Measurements from ENCODE around the gene NBAS. TPM values are rescaled to one million over a fixed set of nuclear protein-coding genes. Genes with fewer than 3 reads are reported as not detected.

Gene NBAS
- total RNA-seq, 3 donors from 2014 or later (not counting 1 experiment from before 2014, with no cell fraction given) = 27.8 to 34.7 (median 29.2) TPM

DNA sequence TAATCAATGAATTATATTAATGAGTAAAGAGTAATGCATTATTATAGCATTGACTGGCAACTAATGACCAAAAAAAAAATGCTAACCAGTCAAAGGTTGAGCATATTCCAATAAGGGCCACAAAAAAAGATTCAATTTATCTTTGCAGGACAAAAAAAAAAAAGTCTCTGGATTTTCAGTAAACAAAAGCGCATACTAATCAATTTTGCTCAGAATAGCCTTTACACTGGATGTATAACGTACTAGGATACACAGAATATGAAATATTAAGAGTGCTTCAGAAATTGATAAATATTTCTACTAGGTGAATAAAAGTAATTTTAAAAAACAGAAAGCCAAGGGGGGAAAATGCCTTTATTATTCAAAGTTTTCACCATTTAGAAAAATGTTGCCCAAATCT, 74.4 kb downstream of the NBAS start:
- WGBS (ENCODE audit: insufficient coverage) = no CpG with 5 or more reads among the region's 2 CpGs
- intact Hi-C loops (cut with micrococcal nuclease) = no loop called here
- DNase-seq (no peak), ATAC-seq (no peak)
- H3K9me3 ChIP-seq (ENCODE audit: control insufficient read depth, insufficient read depth, low read length) = no peaks in the 10 kb centered on the region
- H3K4me3 ChIP-seq (ENCODE audit: low read length) = no peak overlapping the region
- H3K27me3 ChIP-seq (ENCODE audit: control insufficient read depth, insufficient read depth, low read length) = no peaks in the 10 kb centered on the region
- H3K9me3 Mint-ChIP-seq = no peaks in the 10 kb centered on the region
- H3K36me3 Mint-ChIP-seq = peaks cover 28% of the 10 kb centered on the region
- TF ChIP-seq, protein P1, sequence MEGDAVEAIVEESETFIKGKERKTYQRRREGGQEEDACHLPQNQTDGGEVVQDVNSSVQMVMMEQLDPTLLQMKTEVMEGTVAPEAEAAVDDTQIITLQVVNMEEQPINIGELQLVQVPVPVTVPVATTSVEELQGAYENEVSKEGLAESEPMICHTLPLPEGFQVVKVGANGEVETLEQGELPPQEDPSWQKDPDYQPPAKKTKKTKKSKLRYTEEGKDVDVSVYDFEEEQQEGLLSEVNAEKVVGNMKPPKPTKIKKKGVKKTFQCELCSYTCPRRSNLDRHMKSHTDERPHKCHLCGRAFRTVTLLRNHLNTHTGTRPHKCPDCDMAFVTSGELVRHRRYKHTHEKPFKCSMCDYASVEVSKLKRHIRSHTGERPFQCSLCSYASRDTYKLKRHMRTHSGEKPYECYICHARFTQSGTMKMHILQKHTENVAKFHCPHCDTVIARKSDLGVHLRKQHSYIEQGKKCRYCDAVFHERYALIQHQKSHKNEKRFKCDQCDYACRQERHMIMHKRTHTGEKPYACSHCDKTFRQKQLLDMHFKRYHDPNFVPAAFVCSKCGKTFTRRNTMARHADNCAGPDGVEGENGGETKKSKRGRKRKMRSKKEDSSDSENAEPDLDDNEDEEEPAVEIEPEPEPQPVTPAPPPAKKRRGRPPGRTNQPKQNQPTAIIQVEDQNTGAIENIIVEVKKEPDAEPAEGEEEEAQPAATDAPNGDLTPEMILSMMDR (IDR thresholded peaks at IDR 0.05) = no peak
- H3K27ac Mint-ChIP-seq = no peak overlapping the region
- peaks cover 0 to 1% of the 10 kb centered on the region in 2 donors for H3K4me1 Mint-ChIP-seq
- peaks cover 25% of the 10 kb centered on the region for H3K36me3 ChIP-seq (ENCODE audit: control insufficient read depth, insufficient read depth, low read length)
- H3K27ac ChIP-seq (ENCODE audit: low read length) = no peak overlapping the region
- no peak overlapping the region for H3K4me3 Mint-ChIP-seq
- H3K4me1 ChIP-seq (ENCODE audit: control insufficient read depth, insufficient read depth, low read length) = no peaks in the 10 kb centered on the region
- no peaks in the 10 kb centered on the region for H3K27me3 Mint-ChIP-seq (ENCODE audit: low read depth in 2 of 2)

DNA sequence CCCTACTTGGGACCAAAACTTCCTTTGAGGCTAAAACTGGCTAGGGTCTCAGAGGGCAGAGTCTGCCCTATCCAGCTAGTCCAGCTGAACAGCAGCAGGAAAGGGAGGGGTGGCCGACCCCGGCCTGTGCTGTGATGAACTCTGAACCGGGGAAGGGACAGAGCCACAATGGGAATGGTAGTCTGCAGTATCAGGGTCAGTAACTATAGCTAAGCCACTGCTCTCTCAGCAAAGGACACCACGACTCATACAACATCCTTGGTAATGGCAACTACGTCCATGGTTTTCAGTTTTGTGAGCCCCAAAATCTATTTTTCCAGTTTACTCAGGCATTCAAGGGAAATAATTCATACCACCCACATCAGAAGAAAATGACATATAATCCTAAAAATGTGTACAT, 75.2 kb downstream of the NBAS start:
- H3K27ac ChIP-seq (ENCODE audit: low read length) = no peak overlapping the region
- H3K4me3 Mint-ChIP-seq = no peak overlapping the region
- no peak overlapping the region for H3K27ac Mint-ChIP-seq
- intact Hi-C loops (cut with micrococcal nuclease) = no loop called here
- H3K9me3 Mint-ChIP-seq = no peaks in the 10 kb centered on the region
- peaks cover 28% of the 10 kb centered on the region for H3K36me3 Mint-ChIP-seq
- peaks cover 30% of the 10 kb centered on the region for H3K36me3 ChIP-seq (ENCODE audit: control insufficient read depth, insufficient read depth, low read length)
- no peak overlapping the region for H3K4me3 ChIP-seq (ENCODE audit: low read length)
- TF ChIP-seq, protein P1 (IDR thresholded peaks at IDR 0.05) = no peak
- H3K27me3 Mint-ChIP-seq (ENCODE audit: low read depth in 2 of 2) = no peaks in the 10 kb centered on the region
- WGBS (ENCODE audit: insufficient coverage) = 97% methylated on average over 5 of the region's 5 CpGs
- DNase-seq (no peak), ATAC-seq (no peak)
- no peaks in the 10 kb centered on the region for H3K4me1 ChIP-seq (ENCODE audit: control insufficient read depth, insufficient read depth, low read length)
- H3K9me3 ChIP-seq (ENCODE audit: control insufficient read depth, insufficient read depth, low read length) = no peaks in the 10 kb centered on the region
- H3K27me3 ChIP-seq (ENCODE audit: control insufficient read depth, insufficient read depth, low read length) = no peaks in the 10 kb centered on the region
- peaks cover 0 to 4% of the 10 kb centered on the region in 2 donors for H3K4me1 Mint-ChIP-seq

DNA sequence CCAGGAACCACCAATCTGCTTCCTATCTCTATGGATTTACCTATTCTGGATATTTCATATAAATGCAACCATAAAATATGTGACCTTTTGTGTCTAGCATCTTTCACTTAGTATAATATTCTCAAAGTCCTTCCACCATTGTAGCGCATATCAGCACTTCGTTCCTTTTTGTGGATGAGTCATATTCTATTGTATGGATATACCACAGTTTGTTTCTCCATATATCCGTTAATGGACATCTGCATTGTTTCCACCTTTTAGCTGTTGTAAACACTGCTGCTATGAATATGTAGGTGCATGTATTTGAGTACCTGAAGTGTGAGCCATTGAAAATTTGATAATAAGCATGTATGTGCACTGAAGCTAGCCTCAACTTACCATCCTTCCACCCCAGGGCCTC, 80.1 kb downstream of the NBAS start:
- no peaks in the 10 kb centered on the region for H3K27me3 Mint-ChIP-seq (ENCODE audit: low read depth in 2 of 2)
- peaks cover 0 to 4% of the 10 kb centered on the region in 2 donors for H3K4me1 Mint-ChIP-seq
- H3K4me1 ChIP-seq (ENCODE audit: control insufficient read depth, insufficient read depth, low read length) = no peaks in the 10 kb centered on the region
- H3K36me3 Mint-ChIP-seq = peaks cover 22% of the 10 kb centered on the region
- H3K27ac Mint-ChIP-seq = no peak overlapping the region
- H3K36me3 ChIP-seq (ENCODE audit: control insufficient read depth, insufficient read depth, low read length) = peaks cover 22% of the 10 kb centered on the region
- no peak overlapping the region for H3K4me3 ChIP-seq (ENCODE audit: low read length)
- WGBS (ENCODE audit: insufficient coverage) = 86% methylated on average over 2 of the region's 3 CpGs
- intact Hi-C loops (cut with micrococcal nuclease) = no loop called here
- no peak for DNase-seq
- ATAC-seq = no peak
- no peaks in the 10 kb centered on the region for H3K9me3 Mint-ChIP-seq
- no peaks in the 10 kb centered on the region for H3K27me3 ChIP-seq (ENCODE audit: control insufficient read depth, insufficient read depth, low read length)
- no peaks in the 10 kb centered on the region for H3K9me3 ChIP-seq (ENCODE audit: control insufficient read depth, insufficient read depth, low read length)
- no peak overlapping the region for H3K27ac ChIP-seq (ENCODE audit: low read length)
- TF ChIP-seq, protein P1 (IDR thresholded peaks at IDR 0.05) = no peak
- H3K4me3 Mint-ChIP-seq = no peak overlapping the region

DNA sequence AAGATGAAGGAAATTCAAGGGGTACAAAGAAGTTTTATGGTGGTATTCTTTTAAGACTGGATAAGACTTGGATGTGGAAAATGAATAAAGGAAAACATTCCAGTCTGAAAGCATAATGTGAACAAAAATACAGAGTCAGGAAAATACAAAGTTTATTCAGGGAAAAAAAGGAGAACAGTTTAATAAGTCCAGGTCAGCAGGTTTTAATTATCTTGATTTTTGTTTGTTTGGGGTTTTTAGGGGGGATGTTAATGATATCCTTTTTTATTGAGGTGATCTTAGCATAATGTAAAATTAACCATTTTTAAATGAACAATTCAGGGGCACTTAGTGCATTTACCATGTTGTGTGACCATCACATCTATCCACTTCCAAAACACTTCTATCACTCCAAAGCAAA, 80.6 kb downstream of the NBAS start:
- Mint-ChIP-seq H3K4me3 (no peak overlapping the region), H3K27me3 (ENCODE audit: low read depth in 2 of 2) (no peaks in the 10 kb centered on the region), H3K4me1 (peaks cover 0 to 4% of the 10 kb centered on the region in 2 donors), H3K27ac (no peak overlapping the region), H3K9me3 (no peaks in the 10 kb centered on the region), H3K36me3 (peaks cover 19% of the 10 kb centered on the region)
- intact Hi-C loops (cut with micrococcal nuclease) = no loop called here
- Histone ChIP-seq H3K4me3 (ENCODE audit: low read length) (no peak overlapping the region), H3K27me3 (ENCODE audit: control insufficient read depth, insufficient read depth, low read length) (no peaks in the 10 kb centered on the region), H3K4me1 (ENCODE audit: control insufficient read depth, insufficient read depth, low read length) (no peaks in the 10 kb centered on the region), H3K9me3 (ENCODE audit: control insufficient read depth, insufficient read depth, low read length) (no peaks in the 10 kb centered on the region), H3K27ac (ENCODE audit: low read length) (no peak overlapping the region), H3K36me3 (ENCODE audit: control insufficient read depth, insufficient read depth, low read length) (peaks cover 20% of the 10 kb centered on the region)
- no peak for ATAC-seq
- DNase-seq = no peak
- TF ChIP-seq, protein P1 (IDR thresholded peaks at IDR 0.05) = no peak

Data from natural killer cell (primary cell).